H9 (cell line): ENCODE data around the gene FSIP1. TPM values are rescaled to one million over a fixed set of nuclear protein-coding genes. Genes with fewer than 3 reads are reported as not detected.

ENCODE experiments used
- DNase-seq: peaks from one replicate; pipeline ENCODE4 v3.0.0-alpha.2; 2017
- H2AFZ ChIP-seq: one replicate; pipeline ENCODE4 v1.6.1; 2013; ENCODE audit warnings: mild to moderate bottlenecking, low read length, control low read depth, moderate library complexity
- H2AK5ac ChIP-seq: 2 replicates; pipeline ENCODE4 v1.6.1; 2013; ENCODE audit warnings: low read length, control low read depth, mixed read lengths; ENCODE audit not compliant: insufficient read length
- H2BK120ac ChIP-seq: one replicate; pipeline ENCODE4 v1.6.1; 2013; ENCODE audit warnings: low read depth, mild to moderate bottlenecking, low read length, control low read depth, inconsistent platforms; ENCODE audit not compliant: poor library complexity, severe bottlenecking
- H2BK12ac ChIP-seq: 2 replicates; pipeline ENCODE4 v1.6.1; 2013; ENCODE audit warnings: low read length, control low read depth, mixed read lengths, low read depth; ENCODE audit not compliant: insufficient read length
- H2BK15ac ChIP-seq: 2 replicates; pipeline ENCODE4 v1.6.1; 2013; ENCODE audit warnings: low read depth, low read length, control low read depth
- H2BK20ac ChIP-seq: one replicate; pipeline ENCODE4 v1.6.1; 2013; ENCODE audit warnings: low read depth, mild to moderate bottlenecking, low read length, control low read depth, inconsistent platforms; ENCODE audit not compliant: poor library complexity, severe bottlenecking
- H2BK5ac ChIP-seq: 2 replicates; pipeline ENCODE4 v1.6.1; 2013; ENCODE audit warnings: low read length, control low read depth, mixed read lengths; ENCODE audit not compliant: insufficient read length
- H3K14ac ChIP-seq: 2 replicates; pipeline ENCODE4 v1.6.1; 2013; ENCODE audit warnings: low read length, control low read depth; ENCODE audit not compliant: insufficient read depth
- H3K18ac ChIP-seq: 2 replicates; pipeline ENCODE4 v1.6.1; 2013; ENCODE audit warnings: low read depth, mild to moderate bottlenecking, mixed read lengths, low read length, control low read depth; ENCODE audit not compliant: insufficient read length
- H3K23ac ChIP-seq: 2 replicates; pipeline ENCODE4 v1.6.1; 2013; ENCODE audit warnings: low read length, control low read depth, mixed read lengths, low read depth; ENCODE audit not compliant: insufficient read length
- H3K23me2 ChIP-seq: 2 replicates; pipeline ENCODE4 v1.6.1; 2013; ENCODE audit warnings: low read depth, mild to moderate bottlenecking, mixed read lengths, low read length, control low read depth; ENCODE audit not compliant: insufficient read length, poor library complexity, severe bottlenecking
- H3K27ac ChIP-seq: 2 replicates; pipeline ENCODE4 v1.5.1; 2013; ENCODE audit warnings: low read length, control low read depth, mixed read lengths, low read depth; ENCODE audit not compliant: insufficient read length
- H3K27me3 ChIP-seq: 2 replicates; pipeline ENCODE4 v1.6.1; 2013; ENCODE audit warnings: low read length, control low read depth, inconsistent platforms; ENCODE audit not compliant: insufficient read depth
- H3K4ac ChIP-seq: 2 replicates; pipeline ENCODE4 v1.6.1; 2013; ENCODE audit warnings: low read depth, mild to moderate bottlenecking, control low read depth, inconsistent platforms, low read length, moderate library complexity
- H3K4me1 ChIP-seq: 2 replicates; pipeline ENCODE4 v1.6.1; 2013; ENCODE audit warnings: low read length, control low read depth, inconsistent platforms; ENCODE audit not compliant: insufficient read depth
- H3K4me2 ChIP-seq: 2 replicates; pipeline ENCODE4 v1.6.1; 2013; ENCODE audit warnings: low read length, control low read depth, mixed read lengths; ENCODE audit not compliant: insufficient read length, insufficient read depth
- H3K56ac ChIP-seq: 2 replicates; pipeline ENCODE4 v1.6.1; 2013; ENCODE audit warnings: low read depth, mild to moderate bottlenecking, mixed read lengths, low read length, control low read depth; ENCODE audit not compliant: insufficient read length
- H3K79me1 ChIP-seq: 2 replicates; pipeline ENCODE4 v1.6.1; 2013; ENCODE audit warnings: low read depth, mild to moderate bottlenecking, moderate library complexity, low read length, control low read depth, inconsistent platforms; ENCODE audit not compliant: insufficient read depth, poor library complexity, severe bottlenecking
- H3K79me2 ChIP-seq: 2 replicates; pipeline ENCODE4 v1.6.1; 2013; ENCODE audit warnings: low read length, control low read depth, inconsistent platforms; ENCODE audit not compliant: insufficient read depth
- H3K9ac ChIP-seq: 2 replicates; pipeline ENCODE4 v1.6.1; 2013; ENCODE audit warnings: low read length, control low read depth, mixed read lengths; ENCODE audit not compliant: insufficient read length; ENCODE audit errors: extremely low read depth
- H3K9me3 ChIP-seq: one replicate; pipeline ENCODE4 v1.6.1; 2013; ENCODE audit warnings: low read depth, low read length, inconsistent platforms; ENCODE audit not compliant: control insufficient read depth
- H3T11ph ChIP-seq: one replicate; pipeline ENCODE4 v1.6.1; 2013; ENCODE audit warnings: mild to moderate bottlenecking, low read length, control low read depth, inconsistent platforms
- H4K20me1 ChIP-seq: one replicate; pipeline ENCODE4 v1.6.1; 2013; ENCODE audit not compliant: control insufficient read depth, insufficient read length, insufficient read depth
- H4K5ac ChIP-seq: 2 replicates; pipeline ENCODE4 v1.6.1; 2013; ENCODE audit warnings: low read depth, mild to moderate bottlenecking, mixed read lengths, low read length, control low read depth; ENCODE audit not compliant: insufficient read length
- H4K8ac ChIP-seq: replicated peaks from 2 replicates; pipeline ENCODE4 v1.6.1; 2013; ENCODE audit warnings: low read length, control low read depth, mixed read lengths, low read depth; ENCODE audit not compliant: insufficient read length
- H4K91ac ChIP-seq: 2 replicates; pipeline ENCODE4 v1.6.1; 2013; ENCODE audit warnings: low read depth, mild to moderate bottlenecking, moderate library complexity, mixed read lengths, low read length, control low read depth; ENCODE audit not compliant: insufficient read length
- H3K27ac Mint-ChIP-seq, 3 experiments: 2 replicates in 2 of 3; 3 replicates in 1 of 3; pipeline ENCODE4 v1.8.0; 2020 to 2021; ENCODE audit warnings: mixed read lengths in 3 of 3, mild to moderate bottlenecking in 1 of 3, moderate library complexity in 1 of 3
- H3K27me3 Mint-ChIP-seq: 2 replicates; pipeline ENCODE4 v1.8.0; 2021; ENCODE audit warnings: low read depth, mild to moderate bottlenecking, moderate library complexity, mixed read lengths
- H3K36me3 Mint-ChIP-seq, 3 experiments: 2 replicates in 2 of 3; 3 replicates in 1 of 3; pipeline ENCODE4 v1.8.0; 2020 to 2021; ENCODE audit warnings: low read depth in 3 of 3, mixed read lengths in 3 of 3; ENCODE audit not compliant: insufficient read depth in 1 of 3
- H3K4me1 Mint-ChIP-seq, 2 experiments: 2 replicates each; pipeline ENCODE4 v1.8.0; 2020; ENCODE audit warnings: mixed read lengths in 2 of 2
- H3K4me3 Mint-ChIP-seq, 2 experiments: 2 replicates in 1 of 2; 3 replicates in 1 of 2; pipeline ENCODE4 v1.8.0; 2020 to 2021; ENCODE audit warnings: mild to moderate bottlenecking in 2 of 2, mixed read lengths in 2 of 2, moderate library complexity in 1 of 2
- H3K9me3 Mint-ChIP-seq, 2 experiments: 2 replicates in 1 of 2; 3 replicates in 1 of 2; pipeline ENCODE4 v1.8.0; 2020; ENCODE audit warnings: mild to moderate bottlenecking in 2 of 2, mixed read lengths in 2 of 2, moderate library complexity in 1 of 2
- CTCF ChIP-seq: fragments of 200-600 bp; sonication (generic); conservative IDR thresholded peaks from 3 replicates; pipeline ENCODE4 v1.8.0; 2021; ENCODE audit warnings: antibody characterized with exemption, mild to moderate bottlenecking
- WGBS: extraction: QIAGEN DNeasy Blood & Tissue Kit; methylation state at CpG from one replicate; pipeline ENCODE4 v1.1.7; 2013; ENCODE audit warnings: missing lambda C conversion rate, low lambda C conversion rate, mixed read lengths; ENCODE audit not compliant: insufficient read length; ENCODE audit errors: extremely low coverage; 5-methylcytosine and 5-hydroxymethylcytosine counted together
- total RNA-seq: library from RNA; stranded (reverse); gene quantifications from 2 replicates; pipeline ENCODE4 v1.2.1, GENCODE V29; 2021

FSIP1 gene
- total RNA-seq, 1 experiment from 2014 or later = 0.96 TPM

GRCh38 chr15:39783244-39783820 lies 691 bp upstream of the FSIP1 start:
- no peak overlapping the region for H3K4ac ChIP-seq
- H2AK5ac ChIP-seq = no peak overlapping the region
- H3K23me2 ChIP-seq = peaks cover 8% of the 10 kb centered on the region
- H3K27me3 Mint-ChIP-seq = no peaks in the 10 kb centered on the region
- H2AFZ ChIP-seq = no peak overlapping the region
- H3K9me3 ChIP-seq = no peaks in the 10 kb centered on the region
- no peaks in the 10 kb centered on the region for H4K20me1 ChIP-seq
- H3K79me1 ChIP-seq = no peaks in the 10 kb centered on the region
- no peak overlapping the region for H3K27ac ChIP-seq
- H3K23ac ChIP-seq = no peak overlapping the region
- peak overlapping the region; percentile 92 for H3K4me2 ChIP-seq
- no peak overlapping the region for H2BK12ac ChIP-seq
- H2BK15ac ChIP-seq = no peak overlapping the region
- H4K5ac ChIP-seq = no peak overlapping the region
- H2BK20ac ChIP-seq = no peak overlapping the region
- H4K91ac ChIP-seq = no peak overlapping the region
- no peak for TF ChIP-seq CTCF
- peak overlapping the region; percentile 95 for H3K9ac ChIP-seq
- WGBS = no CpG with 5 or more reads among the region's 10 CpGs
- no peak for DNase-seq
- H3K14ac ChIP-seq = no peak overlapping the region
- H3K27ac Mint-ChIP-seq = peak overlapping the region; percentile 57 to 98 (median 93); a peak in 6 of 7 replicates
- H2BK120ac ChIP-seq = no peak overlapping the region
- H3K36me3 Mint-ChIP-seq = no peaks in the 10 kb centered on the region
- no peak overlapping the region for H3T11ph ChIP-seq
- H3K27me3 ChIP-seq = no peaks in the 10 kb centered on the region
- no peaks in the 10 kb centered on the region; a peak in 1 of 5 replicates for H3K9me3 Mint-ChIP-seq
- peak overlapping the region; percentile 84 to 92 for H3K4me3 Mint-ChIP-seq
- peaks cover 17% of the 10 kb centered on the region for H3K4me1 ChIP-seq
- no peak overlapping the region for H3K18ac ChIP-seq
- no peak overlapping the region for H3K56ac ChIP-seq
- H2BK5ac ChIP-seq = no peak overlapping the region
- H3K4me1 Mint-ChIP-seq = peaks cover 51 to 56% of the 10 kb centered on the region in 2 experiments
- no peaks in the 10 kb centered on the region; the same call in 1 of the 2 replicates for H3K79me2 ChIP-seq
- no peak overlapping the region for H4K8ac ChIP-seq
